ENCODE measurements around the gene NPDC1.
"Not testable (repeated sequence)": the region's sequence is repeated elsewhere in the genome, so short reads cannot be mapped to it uniquely, and the experiment has no call there.

The NPDC1 gene

GRCh38 chr9:137075275-137075775, 29.3 kb upstream of the NPDC1 start:
- no peak for DNase-seq (ENCODE audit: low read depth)

- no peak for DNase-seq (ENCODE audit: low read depth)
Measured at GRCh38 chr9:137074657-137075274, 28.8 kb upstream of the NPDC1 start.

- no peak for DNase-seq (ENCODE audit: low read depth)
Measured at GRCh38 chr9:137073992-137074399, 28.0 kb upstream of the NPDC1 start.

GRCh38 chr9:137071282-137071681, 25.3 kb upstream of the NPDC1 start:
- no peak for DNase-seq (ENCODE audit: low read depth)

- no peak for DNase-seq (ENCODE audit: low read depth)
Measured at GRCh38 chr9:137070906-137071275, 24.9 kb upstream of the NPDC1 start.

GRCh38 chr9:137070201-137070905, 24.4 kb upstream of the NPDC1 start, which contains the start of gene SAPCD2:
TSS of gene SAPCD2 (minus strand) at chr9:137070557. CDS start at chr9:137070460, 97 bp downstream.
- peak; percentile 68 for DNase-seq (ENCODE audit: low read depth)

- no peak for DNase-seq (ENCODE audit: low read depth)
Measured at GRCh38 chr9:137069508-137070091, 23.6 kb upstream of the NPDC1 start.

GRCh38 chr9:137068539-137069507, 22.8 kb upstream of the NPDC1 start:
- no peak for DNase-seq (ENCODE audit: low read depth)

- peak; percentile 70 for DNase-seq (ENCODE audit: low read depth)
Measured at GRCh38 chr9:137067860-137068538, 22.0 kb upstream of the NPDC1 start.

GRCh38 chr9:137066096-137066861, 20.3 kb upstream of the NPDC1 start:
- no peak for DNase-seq (ENCODE audit: low read depth)

GRCh38 chr9:137065336-137065967, 19.5 kb upstream of the NPDC1 start:
- DNase-seq (ENCODE audit: low read depth) = no peak

- DNase-seq (ENCODE audit: low read depth) = no peak
Measured at GRCh38 chr9:137064880-137065164, 18.8 kb upstream of the NPDC1 start.

GRCh38 chr9:137064027-137064879, 18.3 kb upstream of the NPDC1 start:
- peak; percentile 34 for DNase-seq (ENCODE audit: low read depth)

- DNase-seq (ENCODE audit: low read depth) = no peak
Measured at GRCh38 chr9:137063311-137064026, 17.5 kb upstream of the NPDC1 start.

GRCh38 chr9:137062798-137063197, 16.8 kb upstream of the NPDC1 start:
- not testable (repeated sequence) for DNase-seq (ENCODE audit: low read depth)

- no peak for DNase-seq (ENCODE audit: low read depth)
Measured at GRCh38 chr9:137062384-137062783, 16.4 kb upstream of the NPDC1 start.

GRCh38 chr9:137058521-137059234, 12.7 kb upstream of the NPDC1 start:
- no peak for DNase-seq (ENCODE audit: low read depth)

GRCh38 chr9:137057545-137057944, 11.6 kb upstream of the NPDC1 start:
- DNase-seq (ENCODE audit: low read depth) = no peak

Data from stimulated activated CD8-positive, alpha-beta memory T cell treated with anti-CD3 and anti-CD28 coated beads, Interleukin-12 subunit alpha, Interleukin-12 subunit beta, amount 100 ng/mL, for 4 hours (primary cell).